Activated T-helper 1 cell treated with anti-CD3 and anti-CD28 coated beads, Interleukin-12 subunit alpha, Interleukin-12 subunit beta, Interleukin-2, Interleukin-4 antibody, amounts not matched to agents 30 ng/mL and 10 ng/mL and 1 ng/mL, durations not matched to agents 14 hours and 24 hours and 36 hours (primary cell): ENCODE data around the gene IFI27L1. TPM values are rescaled to one million over a fixed set of nuclear protein-coding genes. Genes with fewer than 3 reads are reported as not detected.

Experiments used
- DNase-seq: peaks from one replicate; pipeline ENCODE4 v3.0.0; 2021; ENCODE audit warnings: low spot score
- H3K27ac Mint-ChIP-seq: one replicate; pipeline ENCODE4 v1.8.0; 2021; ENCODE audit warnings: mild to moderate bottlenecking, mixed read lengths
- H3K27me3 Mint-ChIP-seq: one replicate; pipeline ENCODE4 v1.8.0; 2022; ENCODE audit warnings: mild to moderate bottlenecking, moderate library complexity, mixed read lengths; ENCODE audit not compliant: insufficient read depth
- H3K36me3 Mint-ChIP-seq: one replicate; pipeline ENCODE4 v1.8.0; 2021; ENCODE audit warnings: low read depth, mixed read lengths
- H3K4me1 Mint-ChIP-seq: one replicate; pipeline ENCODE4 v1.8.0; 2021; ENCODE audit warnings: low read depth, mixed read lengths
- H3K4me3 Mint-ChIP-seq: one replicate; pipeline ENCODE4 v1.8.0; 2021; ENCODE audit warnings: mild to moderate bottlenecking, moderate library complexity, mixed read lengths
- H3K9me3 Mint-ChIP-seq: one replicate; pipeline ENCODE4 v1.8.0; 2021; ENCODE audit warnings: mixed read lengths
- intact Hi-C: fragments of 100-400 bp; cut with micrococcal nuclease; formaldehyde crosslinking; loops from one replicate; pipeline ENCODE4 v1.15.1; 2024
- total RNA-seq: library from RNA; stranded (reverse); gene quantifications from 2 replicates; pipeline ENCODE4 v1.2.3, GENCODE V29; 2022

IFI27L1 gene
- 22.0 and 22.7 TPM in 2 replicates for total RNA-seq

GRCh38 chr14:94080621-94081385, at the start of gene IFI27L1, which contains the start of gene DDX24:
Gene IFI27L1 (plus strand): TSS chr14:94081310. CDS start chr14:94096938, 15,628 bp downstream.
Gene DDX24 (minus strand): TSS chr14:94081202. CDS start chr14:94079742, 1,460 bp downstream.
- Mint-ChIP-seq H3K36me3 (peaks cover 33% of the 10 kb centered on the region), H3K4me1 (peaks cover 56% of the 10 kb centered on the region), H3K27ac (peak within 1 kb of the TSS; percentile 100), H3K9me3 (peaks cover under 1% of the 10 kb centered on the region), H3K4me3 (peak within 1 kb of the TSS; percentile 100), H3K27me3 (no peaks in the 10 kb centered on the region)
- DNase-seq, result peak; percentile 96
- intact Hi-C loops, result loop anchor here (1.0 to 10.0 kb wide), 12 partner anchors 25 to 1454 kb away; partner anchors contain the start of genes BTBD7, GLRX5, IFI27L2 and OTUB2

GRCh38 chr14:94031883-94032279, 49.2 kb upstream of the IFI27L1 start:
- H3K4me1 Mint-ChIP-seq, result peaks cover 17% of the 10 kb centered on the region
- no peak overlapping the region for H3K4me3 Mint-ChIP-seq
- H3K27me3 Mint-ChIP-seq, result no peaks in the 10 kb centered on the region
- intact Hi-C loops, result no loop called here
- no peaks in the 10 kb centered on the region for H3K9me3 Mint-ChIP-seq
- DNase-seq, result no peak
- no peak overlapping the region for H3K27ac Mint-ChIP-seq
- peaks cover 5% of the 10 kb centered on the region for H3K36me3 Mint-ChIP-seq

- DNase-seq, result no peak
- intact Hi-C loops, result no loop called here
- H3K4me1 Mint-ChIP-seq, result peaks cover 5% of the 10 kb centered on the region
- no peaks in the 10 kb centered on the region for H3K9me3 Mint-ChIP-seq
- no peaks in the 10 kb centered on the region for H3K27me3 Mint-ChIP-seq
- no peak overlapping the region for H3K27ac Mint-ChIP-seq
- H3K36me3 Mint-ChIP-seq, result peaks cover 2% of the 10 kb centered on the region
- H3K4me3 Mint-ChIP-seq, result no peak overlapping the region
Measured at GRCh38 chr14:94034886-94035285, 46.2 kb upstream of the IFI27L1 start.

- H3K36me3 Mint-ChIP-seq, result peaks cover 2% of the 10 kb centered on the region
- intact Hi-C loops, result loop anchor here (1.0 to 2.0 kb wide), 3 partner anchors 20 to 144 kb away; no protein-coding TSS in a partner anchor
- H3K27me3 Mint-ChIP-seq, result no peaks in the 10 kb centered on the region
- peak; percentile 62 for DNase-seq
- no peaks in the 10 kb centered on the region for H3K9me3 Mint-ChIP-seq
- no peak overlapping the region for H3K27ac Mint-ChIP-seq
- peaks cover 5% of the 10 kb centered on the region for H3K4me1 Mint-ChIP-seq
- H3K4me3 Mint-ChIP-seq, result no peak overlapping the region
Measured at GRCh38 chr14:94036313-94037167, 44.6 kb upstream of the IFI27L1 start.

- no peak for DNase-seq
- peaks cover 5% of the 10 kb centered on the region for H3K4me1 Mint-ChIP-seq
- no peak overlapping the region for H3K27ac Mint-ChIP-seq
- intact Hi-C loops, result loop anchor here (2.0 kb wide), 1 partner anchor 19 kb away; no protein-coding TSS in a partner anchor
- H3K36me3 Mint-ChIP-seq, result no peaks in the 10 kb centered on the region
- no peaks in the 10 kb centered on the region for H3K27me3 Mint-ChIP-seq
- no peak overlapping the region for H3K4me3 Mint-ChIP-seq
- H3K9me3 Mint-ChIP-seq, result no peaks in the 10 kb centered on the region
Measured at GRCh38 chr14:94037954-94038353, 43.2 kb upstream of the IFI27L1 start.

GRCh38 chr14:94038510-94038909, 42.6 kb upstream of the IFI27L1 start:
- no peak for DNase-seq
- H3K36me3 Mint-ChIP-seq, result no peaks in the 10 kb centered on the region
- H3K27me3 Mint-ChIP-seq, result no peaks in the 10 kb centered on the region
- no peak overlapping the region for H3K4me3 Mint-ChIP-seq
- intact Hi-C loops, result no loop called here
- no peaks in the 10 kb centered on the region for H3K9me3 Mint-ChIP-seq
- no peak overlapping the region for H3K27ac Mint-ChIP-seq
- peaks cover 5% of the 10 kb centered on the region for H3K4me1 Mint-ChIP-seq

GRCh38 chr14:94038921-94039629, 42.0 kb upstream of the IFI27L1 start:
- H3K27ac Mint-ChIP-seq, result no peak overlapping the region
- intact Hi-C loops, result no loop called here
- no peak overlapping the region for H3K4me3 Mint-ChIP-seq
- no peaks in the 10 kb centered on the region for H3K27me3 Mint-ChIP-seq
- no peak for DNase-seq
- H3K4me1 Mint-ChIP-seq, result peaks cover 5% of the 10 kb centered on the region
- H3K9me3 Mint-ChIP-seq, result no peaks in the 10 kb centered on the region
- H3K36me3 Mint-ChIP-seq, result peaks cover 3% of the 10 kb centered on the region

GRCh38 chr14:94040247-94040646, 40.9 kb upstream of the IFI27L1 start:
- Mint-ChIP-seq H3K9me3 (no peaks in the 10 kb centered on the region), H3K36me3 (peaks cover 5% of the 10 kb centered on the region), H3K27me3 (no peaks in the 10 kb centered on the region), H3K4me3 (no peak overlapping the region), H3K27ac (no peak overlapping the region), H3K4me1 (peaks cover 5% of the 10 kb centered on the region)
- no peak for DNase-seq
- intact Hi-C loops, result no loop called here

GRCh38 chr14:94040796-94041195, 40.3 kb upstream of the IFI27L1 start:
- no peaks in the 10 kb centered on the region for H3K9me3 Mint-ChIP-seq
- H3K36me3 Mint-ChIP-seq, result peaks cover 5% of the 10 kb centered on the region
- no peak for DNase-seq
- peaks cover 5% of the 10 kb centered on the region for H3K4me1 Mint-ChIP-seq
- peak overlapping the region; percentile 6 for H3K27ac Mint-ChIP-seq
- H3K4me3 Mint-ChIP-seq, result no peak overlapping the region
- intact Hi-C loops, result no loop called here
- no peaks in the 10 kb centered on the region for H3K27me3 Mint-ChIP-seq

GRCh38 chr14:94041551-94042346, 39.4 kb upstream of the IFI27L1 start:
- H3K27me3 Mint-ChIP-seq, result no peaks in the 10 kb centered on the region
- intact Hi-C loops, result no loop called here
- H3K36me3 Mint-ChIP-seq, result peaks cover 5% of the 10 kb centered on the region
- H3K4me1 Mint-ChIP-seq, result peaks cover 2% of the 10 kb centered on the region
- H3K4me3 Mint-ChIP-seq, result no peak overlapping the region
- no peaks in the 10 kb centered on the region for H3K9me3 Mint-ChIP-seq
- no peak for DNase-seq
- H3K27ac Mint-ChIP-seq, result no peak overlapping the region

- H3K27ac Mint-ChIP-seq, result no peak overlapping the region
- peaks cover 9% of the 10 kb centered on the region for H3K36me3 Mint-ChIP-seq
- H3K27me3 Mint-ChIP-seq, result no peaks in the 10 kb centered on the region
- no peaks in the 10 kb centered on the region for H3K9me3 Mint-ChIP-seq
- no peak overlapping the region for H3K4me3 Mint-ChIP-seq
- intact Hi-C loops, result no loop called here
- no peak for DNase-seq
- no peaks in the 10 kb centered on the region for H3K4me1 Mint-ChIP-seq
Measured at GRCh38 chr14:94042433-94043091, 38.5 kb upstream of the IFI27L1 start.
